ENCODE results near the gene LARGE1. TPM values are rescaled to one million over a fixed set of nuclear protein-coding genes. Genes with fewer than 3 reads are reported as not detected.

The LARGE1 gene
- total and polyA plus RNA-seq, 2 donors (not counting 1 experiment from before 2014, with no cell fraction given): 14.1 to 19.2 TPM

DNA sequence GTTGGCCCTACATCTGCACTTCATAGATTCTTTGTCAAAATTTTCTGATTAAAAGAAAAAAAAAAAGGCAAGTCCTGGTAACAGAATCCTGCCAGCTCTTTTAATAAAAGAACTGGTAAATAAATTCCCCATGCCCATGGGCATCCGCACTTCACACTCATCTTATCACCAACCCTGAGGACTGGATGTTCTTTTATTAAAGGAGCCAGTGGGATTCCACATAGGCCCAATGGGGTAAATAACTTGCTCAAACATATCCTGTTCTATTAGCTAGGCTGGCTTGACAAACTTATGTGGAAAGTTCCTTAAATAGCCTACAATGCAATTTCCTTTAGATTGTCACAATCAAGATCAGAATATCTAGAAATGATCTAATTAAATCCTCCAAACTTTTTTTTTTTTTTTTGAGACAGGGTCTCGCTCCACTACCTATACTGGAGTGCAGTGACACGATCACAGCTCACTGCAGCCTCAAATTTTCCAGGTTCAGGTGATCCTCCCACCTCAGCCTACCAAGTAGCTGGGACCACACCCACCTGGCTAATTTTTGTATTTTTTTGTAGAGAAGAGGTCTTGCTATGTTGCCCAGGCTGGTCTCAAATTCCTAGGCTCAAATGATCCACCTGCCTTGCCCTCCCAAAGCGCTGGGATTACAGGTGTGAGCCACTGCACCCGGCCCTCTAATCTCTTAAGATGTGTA lies 380.9 kb downstream of the LARGE1 start:
- H3K4me3 ChIP-seq (replicated peaks in 1 of 4; ENCODE audit: control extremely low read depth in 1 of 4, insufficient read depth in 1 of 4, low read depth in 3 of 4, low read length in 4 of 4): no peak overlapping the region
- no peak overlapping the region for H3K9ac ChIP-seq (ENCODE audit: insufficient read depth, low read length)
- H2AFZ ChIP-seq (ENCODE audit: low read length): no peak overlapping the region
- H3K4me1 ChIP-seq (ENCODE audit: control insufficient read depth, extremely low read depth, insufficient read depth, low read length): peaks cover 2% of the 10 kb centered on the region
- no peaks in the 10 kb centered on the region for H4K20me1 ChIP-seq (ENCODE audit: control insufficient read depth, extremely low read depth, insufficient read depth, low read length)
- no peak overlapping the region for H3K4me2 ChIP-seq (ENCODE audit: extremely low read depth, insufficient read depth, low read length)
- no peaks in the 10 kb centered on the region for H3K27me3 ChIP-seq (ENCODE audit: control insufficient read depth, insufficient read depth, low read length)
- no peaks in the 10 kb centered on the region for H3K79me2 ChIP-seq (ENCODE audit: control insufficient read depth, insufficient read depth, low read length)
- no peaks in the 10 kb centered on the region for H3K36me3 ChIP-seq (ENCODE audit: control insufficient read depth, insufficient read depth, low read length)
- no peak for TF ChIP-seq EZH2 (IDR thresholded peaks at IDR 0.05; ENCODE audit: low read length, missing control alignments)
- TF ChIP-seq, protein P1, sequence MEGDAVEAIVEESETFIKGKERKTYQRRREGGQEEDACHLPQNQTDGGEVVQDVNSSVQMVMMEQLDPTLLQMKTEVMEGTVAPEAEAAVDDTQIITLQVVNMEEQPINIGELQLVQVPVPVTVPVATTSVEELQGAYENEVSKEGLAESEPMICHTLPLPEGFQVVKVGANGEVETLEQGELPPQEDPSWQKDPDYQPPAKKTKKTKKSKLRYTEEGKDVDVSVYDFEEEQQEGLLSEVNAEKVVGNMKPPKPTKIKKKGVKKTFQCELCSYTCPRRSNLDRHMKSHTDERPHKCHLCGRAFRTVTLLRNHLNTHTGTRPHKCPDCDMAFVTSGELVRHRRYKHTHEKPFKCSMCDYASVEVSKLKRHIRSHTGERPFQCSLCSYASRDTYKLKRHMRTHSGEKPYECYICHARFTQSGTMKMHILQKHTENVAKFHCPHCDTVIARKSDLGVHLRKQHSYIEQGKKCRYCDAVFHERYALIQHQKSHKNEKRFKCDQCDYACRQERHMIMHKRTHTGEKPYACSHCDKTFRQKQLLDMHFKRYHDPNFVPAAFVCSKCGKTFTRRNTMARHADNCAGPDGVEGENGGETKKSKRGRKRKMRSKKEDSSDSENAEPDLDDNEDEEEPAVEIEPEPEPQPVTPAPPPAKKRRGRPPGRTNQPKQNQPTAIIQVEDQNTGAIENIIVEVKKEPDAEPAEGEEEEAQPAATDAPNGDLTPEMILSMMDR (conservative IDR thresholded peaks at IDR 0.05 in 1 of 2, IDR thresholded peaks at IDR 0.05 in 1 of 2; ENCODE audit: low read depth in 1 of 2, low read length in 2 of 2): no peak
- DNase-seq (ENCODE audit: low read depth in 2 of 2): no peak
- no peaks in the 10 kb centered on the region for H3K9me3 ChIP-seq (ENCODE audit: control insufficient read depth, insufficient read depth, low read depth, low read length)
- H3K27ac ChIP-seq (ENCODE audit: insufficient read depth, low read length): no peak overlapping the region

DNA sequence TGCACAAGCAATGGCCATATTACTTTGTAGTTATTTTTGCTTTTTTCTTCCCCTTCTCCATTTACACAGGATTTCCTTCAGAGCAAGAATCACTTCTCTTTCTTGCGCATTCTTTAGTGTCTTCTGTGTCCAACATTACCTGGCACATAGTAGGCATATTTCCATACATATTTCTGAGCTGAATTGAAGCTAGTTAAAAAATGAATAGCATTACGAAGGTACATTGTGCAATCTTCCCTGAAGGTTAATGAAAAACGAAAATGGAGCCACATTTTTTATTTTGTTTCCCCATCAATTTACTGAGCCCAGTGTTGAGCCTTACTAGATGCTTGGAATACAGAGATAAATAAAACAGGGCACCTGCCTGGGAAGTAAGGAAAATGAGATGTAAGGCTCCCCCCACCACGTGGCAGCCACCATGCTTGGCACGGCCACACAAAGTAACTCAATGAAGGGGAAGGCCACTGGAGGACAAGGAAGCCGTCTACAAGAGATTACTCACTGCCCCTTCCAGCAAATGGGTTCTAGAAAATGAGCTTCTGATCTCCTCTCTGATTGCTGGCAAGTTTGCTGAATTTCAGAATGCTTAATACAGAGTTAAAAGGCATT lies 381.9 kb downstream of the LARGE1 start:
- Histone ChIP-seq H4K20me1 (ENCODE audit: control insufficient read depth, extremely low read depth, insufficient read depth, low read length) (no peaks in the 10 kb centered on the region), H3K4me1 (ENCODE audit: control insufficient read depth, extremely low read depth, insufficient read depth, low read length) (peaks cover 2% of the 10 kb centered on the region), H3K27me3 (ENCODE audit: control insufficient read depth, insufficient read depth, low read length) (no peaks in the 10 kb centered on the region), H3K4me2 (ENCODE audit: extremely low read depth, insufficient read depth, low read length) (no peak overlapping the region), H3K27ac (ENCODE audit: insufficient read depth, low read length) (no peak overlapping the region), H3K9ac (ENCODE audit: insufficient read depth, low read length) (no peak overlapping the region), H3K9me3 (ENCODE audit: control insufficient read depth, insufficient read depth, low read depth, low read length) (no peaks in the 10 kb centered on the region), H3K79me2 (ENCODE audit: control insufficient read depth, insufficient read depth, low read length) (no peaks in the 10 kb centered on the region), H3K36me3 (ENCODE audit: control insufficient read depth, insufficient read depth, low read length) (no peaks in the 10 kb centered on the region), H2AFZ (ENCODE audit: low read length) (no peak overlapping the region), H3K4me3 (replicated peaks in 1 of 4; ENCODE audit: control extremely low read depth in 1 of 4, insufficient read depth in 1 of 4, low read depth in 3 of 4, low read length in 4 of 4) (no peak overlapping the region)
- no peak for DNase-seq (ENCODE audit: low read depth in 2 of 2)
- TF ChIP-seq EZH2 (IDR thresholded peaks at IDR 0.05; ENCODE audit: low read length, missing control alignments): no peak
- TF ChIP-seq, protein P1 (conservative IDR thresholded peaks at IDR 0.05 in 1 of 2, IDR thresholded peaks at IDR 0.05 in 1 of 2; ENCODE audit: low read depth in 1 of 2, low read length in 2 of 2): no peak

GRCh38 chr22:33537059-33537458 lies 383.2 kb downstream of the LARGE1 start:
- Histone ChIP-seq H3K4me1 (ENCODE audit: control insufficient read depth, extremely low read depth, insufficient read depth, low read length) (no peaks in the 10 kb centered on the region), H2AFZ (ENCODE audit: low read length) (no peak overlapping the region), H3K27ac (ENCODE audit: insufficient read depth, low read length) (no peak overlapping the region), H3K4me3 (replicated peaks in 1 of 4; ENCODE audit: control extremely low read depth in 1 of 4, insufficient read depth in 1 of 4, low read depth in 3 of 4, low read length in 4 of 4) (no peak overlapping the region), H3K9me3 (ENCODE audit: control insufficient read depth, insufficient read depth, low read depth, low read length) (no peaks in the 10 kb centered on the region), H3K79me2 (ENCODE audit: control insufficient read depth, insufficient read depth, low read length) (no peaks in the 10 kb centered on the region), H3K27me3 (ENCODE audit: control insufficient read depth, insufficient read depth, low read length) (no peaks in the 10 kb centered on the region), H3K9ac (ENCODE audit: insufficient read depth, low read length) (no peak overlapping the region), H4K20me1 (ENCODE audit: control insufficient read depth, extremely low read depth, insufficient read depth, low read length) (no peaks in the 10 kb centered on the region), H3K36me3 (ENCODE audit: control insufficient read depth, insufficient read depth, low read length) (no peaks in the 10 kb centered on the region), H3K4me2 (ENCODE audit: extremely low read depth, insufficient read depth, low read length) (no peak overlapping the region)
- no peak for DNase-seq (ENCODE audit: low read depth in 2 of 2)
- no peak for TF ChIP-seq EZH2 (IDR thresholded peaks at IDR 0.05; ENCODE audit: low read length, missing control alignments)
- TF ChIP-seq, protein P1 (conservative IDR thresholded peaks at IDR 0.05 in 1 of 2, IDR thresholded peaks at IDR 0.05 in 1 of 2; ENCODE audit: low read depth in 1 of 2, low read length in 2 of 2): no peak

All from fibroblast of lung (primary cell).